ENCODE results near the gene B4GALT3.

DNA sequence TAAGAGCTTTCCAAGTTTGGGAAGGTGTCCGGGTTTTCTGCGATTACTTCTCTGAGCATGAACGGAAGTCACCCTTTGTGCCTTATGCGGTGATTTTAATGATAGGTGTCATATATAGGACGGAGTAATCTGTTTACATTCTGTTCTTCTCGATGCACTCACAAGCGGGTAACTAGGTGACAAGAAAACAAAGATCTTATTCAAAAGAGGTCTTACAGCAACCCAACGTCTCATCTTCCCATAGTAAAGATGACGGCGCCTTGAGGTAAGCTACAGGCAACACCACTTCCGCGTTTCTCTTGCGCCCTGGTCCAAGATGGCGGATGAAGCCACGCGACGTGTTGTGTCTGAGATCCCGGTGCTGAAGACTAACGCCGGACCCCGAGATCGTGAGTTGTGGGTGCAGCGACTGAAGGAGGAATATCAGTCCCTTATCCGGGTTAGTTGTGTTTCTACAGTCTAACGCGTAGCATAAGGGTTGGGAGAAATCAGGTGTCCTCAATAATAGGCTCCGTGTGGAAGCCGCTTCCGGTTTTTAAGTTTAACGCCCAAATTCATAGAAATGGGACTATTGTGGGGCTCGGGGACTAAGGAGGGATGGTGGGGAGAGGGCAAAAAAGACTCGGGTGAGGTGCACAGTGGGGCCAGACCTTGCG lies 23.5 kb downstream of the B4GALT3 start, which contains the start of gene UFC1:
- TF ChIP-seq, protein P1, sequence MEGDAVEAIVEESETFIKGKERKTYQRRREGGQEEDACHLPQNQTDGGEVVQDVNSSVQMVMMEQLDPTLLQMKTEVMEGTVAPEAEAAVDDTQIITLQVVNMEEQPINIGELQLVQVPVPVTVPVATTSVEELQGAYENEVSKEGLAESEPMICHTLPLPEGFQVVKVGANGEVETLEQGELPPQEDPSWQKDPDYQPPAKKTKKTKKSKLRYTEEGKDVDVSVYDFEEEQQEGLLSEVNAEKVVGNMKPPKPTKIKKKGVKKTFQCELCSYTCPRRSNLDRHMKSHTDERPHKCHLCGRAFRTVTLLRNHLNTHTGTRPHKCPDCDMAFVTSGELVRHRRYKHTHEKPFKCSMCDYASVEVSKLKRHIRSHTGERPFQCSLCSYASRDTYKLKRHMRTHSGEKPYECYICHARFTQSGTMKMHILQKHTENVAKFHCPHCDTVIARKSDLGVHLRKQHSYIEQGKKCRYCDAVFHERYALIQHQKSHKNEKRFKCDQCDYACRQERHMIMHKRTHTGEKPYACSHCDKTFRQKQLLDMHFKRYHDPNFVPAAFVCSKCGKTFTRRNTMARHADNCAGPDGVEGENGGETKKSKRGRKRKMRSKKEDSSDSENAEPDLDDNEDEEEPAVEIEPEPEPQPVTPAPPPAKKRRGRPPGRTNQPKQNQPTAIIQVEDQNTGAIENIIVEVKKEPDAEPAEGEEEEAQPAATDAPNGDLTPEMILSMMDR (IDR thresholded peaks at IDR 0.05): no peak
- TF ChIP-seq POLR2AphosphoS5 (IDR thresholded peaks at IDR 0.05) (peak; percentile 42 to 74 (median 64)), POLR2A (IDR thresholded peaks at IDR 0.05) (peak; percentile 61)
